Measurements from ENCODE around the gene PLPPR1.
A peak's percentile ranks its signal among the peaks of the same experiment; 100 is the strongest.

The PLPPR1 gene

GRCh38 chr9:101047848-101048397 lies 19.4 kb downstream of the PLPPR1 start:
- DNase-seq (ENCODE audit: low read depth), result no peak

DNA sequence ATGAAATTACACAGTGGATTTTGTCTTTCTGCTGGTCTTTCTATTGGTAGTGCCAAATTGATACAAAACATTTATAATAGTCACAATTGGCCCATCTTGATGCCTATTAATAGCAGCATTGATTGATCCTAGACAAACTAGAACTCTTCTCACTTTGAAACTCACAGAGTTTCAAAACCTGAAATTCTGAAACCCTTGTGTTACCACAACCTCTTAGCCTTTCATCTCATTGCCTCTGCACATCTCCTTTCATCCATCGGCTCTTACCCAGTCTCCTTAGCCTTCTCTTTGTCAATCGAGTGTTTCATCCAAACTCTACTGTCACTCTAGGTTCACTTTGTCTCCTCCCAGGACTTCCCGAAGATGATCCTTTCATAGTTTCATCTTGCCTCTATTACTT lies 22.1 kb downstream of the PLPPR1 start:
- DNase-seq (ENCODE audit: low read depth), result no peak

DNA sequence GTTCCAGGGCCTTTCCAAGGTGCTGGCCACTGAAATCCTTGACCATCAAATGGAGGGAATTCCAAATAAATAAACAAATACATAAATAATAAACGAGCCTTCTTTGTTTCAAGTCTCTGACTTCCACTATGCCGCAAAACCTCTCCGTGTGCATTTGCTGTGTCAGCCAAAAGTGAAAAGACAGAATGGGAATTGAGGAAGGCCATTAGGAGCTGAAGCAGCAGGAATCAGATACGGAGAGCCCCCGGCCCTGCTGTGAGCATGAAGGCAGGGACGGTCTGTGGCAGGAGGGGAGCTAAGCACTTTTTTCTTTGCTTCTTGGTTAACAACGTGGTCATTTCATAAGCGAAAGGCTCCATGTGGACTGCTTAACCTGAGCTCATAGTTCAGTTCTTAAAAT lies 26.1 kb downstream of the PLPPR1 start:
- DNase-seq (ENCODE audit: low read depth), result no peak

- no peak for DNase-seq (ENCODE audit: low read depth)
Observed at GRCh38 chr9:101055516-101055915, 27.0 kb downstream of the PLPPR1 start.

DNA sequence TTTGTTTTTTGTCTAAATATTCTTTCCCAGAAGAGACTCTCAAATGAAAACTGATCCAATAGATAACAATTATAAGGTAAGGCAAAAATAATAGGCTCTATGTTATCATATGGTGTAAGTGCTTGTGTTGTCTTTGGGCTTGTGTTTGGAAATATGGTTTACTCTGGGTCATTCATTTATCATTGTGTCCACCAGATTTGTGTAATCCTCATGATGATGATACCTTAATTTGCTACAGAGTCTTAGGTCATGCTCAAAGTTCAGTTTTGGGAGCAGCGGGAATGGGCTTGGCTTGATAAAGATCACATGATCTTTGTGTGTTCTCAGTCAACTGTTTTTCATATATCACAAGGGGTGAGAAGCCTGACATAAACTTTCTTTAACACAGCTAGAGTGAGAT lies 34.2 kb downstream of the PLPPR1 start:
- DNase-seq (ENCODE audit: low read depth), result no peak

GRCh38 chr9:101063192-101063591 lies 34.7 kb downstream of the PLPPR1 start:
- DNase-seq (ENCODE audit: low read depth), result no peak

DNA sequence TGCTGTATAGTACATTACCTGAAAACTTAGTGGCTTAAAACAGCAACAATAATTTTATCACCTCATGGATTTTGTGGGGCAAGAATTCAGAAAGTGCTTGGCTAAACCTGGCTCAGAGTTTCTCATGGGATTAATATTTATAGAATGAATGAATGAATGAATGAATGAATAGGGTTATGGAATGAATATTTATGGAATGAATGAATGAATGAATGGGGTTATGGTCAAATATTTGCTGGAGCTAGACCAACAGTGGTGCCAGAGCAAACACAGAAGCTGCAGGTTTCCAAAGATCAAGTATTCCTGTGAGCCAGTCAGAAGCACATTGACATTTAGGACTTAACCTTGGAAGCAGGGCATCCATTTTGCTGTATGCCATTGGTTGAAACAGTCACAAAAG lies 35.7 kb downstream of the PLPPR1 start:
- no peak for DNase-seq (ENCODE audit: low read depth)

GRCh38 chr9:101065930-101066329 lies 37.4 kb downstream of the PLPPR1 start:
- no peak for DNase-seq (ENCODE audit: low read depth)

- no peak for DNase-seq (ENCODE audit: low read depth)
Observed at GRCh38 chr9:101068696-101069095, 40.2 kb downstream of the PLPPR1 start.

DNA sequence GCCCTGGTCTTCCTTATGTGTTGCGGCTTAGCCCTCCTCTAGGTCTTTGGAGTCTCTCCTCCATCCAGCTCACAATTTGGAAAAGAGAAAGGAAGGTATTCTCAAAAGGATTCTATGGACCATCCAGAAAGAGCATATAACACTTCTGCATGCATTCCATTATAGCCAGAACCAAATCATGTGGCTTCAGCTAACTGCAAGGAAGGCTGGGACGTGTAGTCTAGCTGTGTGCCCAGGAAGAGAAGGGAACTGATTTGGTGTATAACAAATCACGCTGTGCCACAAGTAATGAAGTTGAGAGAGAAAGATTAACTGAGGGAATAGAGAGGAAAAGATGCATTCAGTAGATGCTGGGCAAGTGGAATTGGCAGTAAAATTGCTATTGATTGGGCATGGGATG lies 43.7 kb downstream of the PLPPR1 start:
- no peak for DNase-seq (ENCODE audit: low read depth)

GRCh38 chr9:101073122-101073521 lies 44.6 kb downstream of the PLPPR1 start:
- DNase-seq (ENCODE audit: low read depth), result no peak

GRCh38 chr9:101081641-101082040 lies 53.1 kb downstream of the PLPPR1 start:
- no peak for DNase-seq (ENCODE audit: low read depth)

- no peak for DNase-seq (ENCODE audit: low read depth)
Observed at GRCh38 chr9:101083448-101084202, 55.1 kb downstream of the PLPPR1 start.

GRCh38 chr9:101087426-101087825 lies 58.9 kb downstream of the PLPPR1 start:
- no peak for DNase-seq (ENCODE audit: low read depth)

DNA sequence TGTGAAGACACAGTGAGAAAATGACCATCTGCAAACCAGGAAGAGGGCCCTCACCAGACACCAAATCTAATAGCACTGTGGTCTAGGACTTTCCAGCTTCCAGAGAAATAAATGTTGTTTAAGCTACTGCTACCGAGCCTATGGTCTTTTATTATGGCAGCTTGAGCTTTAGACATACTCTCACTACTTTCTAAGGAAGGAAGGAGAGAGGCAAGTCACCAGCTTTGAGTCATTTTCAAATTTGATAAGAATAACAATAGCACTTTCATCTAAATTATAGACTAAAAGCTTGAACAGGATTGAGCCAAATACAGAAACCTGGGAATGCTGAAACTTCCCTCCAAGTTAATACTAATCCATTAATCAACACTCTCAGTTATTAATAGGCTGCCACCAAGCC lies 64.4 kb downstream of the PLPPR1 start:
- no peak for DNase-seq (ENCODE audit: low read depth)

DNA sequence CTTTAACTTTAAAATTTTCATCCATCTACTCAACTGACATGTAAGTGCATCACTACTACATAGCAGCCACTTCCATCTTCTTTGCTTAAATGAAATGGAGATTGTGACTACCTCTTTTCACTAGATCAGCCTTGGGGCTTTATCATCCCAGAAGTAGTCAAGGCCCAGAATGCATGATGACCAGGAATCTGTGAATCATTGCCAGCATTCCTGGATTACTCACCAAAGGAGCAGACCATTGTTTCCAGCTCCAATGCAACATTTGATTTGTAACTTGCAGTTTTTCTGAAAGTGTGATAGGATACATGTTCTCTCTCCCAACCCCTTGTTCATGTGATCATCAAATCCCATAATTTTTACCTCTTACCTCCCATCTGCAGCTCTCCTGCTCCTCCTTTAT lies 65.1 kb downstream of the PLPPR1 start:
- peak; percentile 0 for DNase-seq (ENCODE audit: low read depth)

DNA sequence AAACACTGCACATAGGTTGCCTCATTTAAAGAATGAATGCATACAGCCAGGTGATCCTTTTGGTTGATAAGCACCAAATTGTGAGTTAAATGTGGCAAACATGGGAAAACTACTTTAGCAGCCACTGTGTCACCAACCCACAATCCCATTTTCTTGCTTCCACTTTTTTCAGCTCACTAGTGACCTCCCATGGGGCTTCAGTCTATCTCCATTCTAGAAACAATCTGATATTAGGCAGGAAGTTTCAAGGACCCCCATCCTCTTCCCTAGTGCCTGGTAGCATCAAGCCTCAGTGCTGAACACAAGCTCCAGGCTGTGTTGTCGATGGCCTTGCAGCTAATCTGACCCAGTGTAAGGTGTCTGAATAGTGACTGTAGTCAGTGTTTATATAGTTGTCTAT lies 66.2 kb downstream of the PLPPR1 start:
- DNase-seq (ENCODE audit: low read depth), result no peak

GRCh38 chr9:101097210-101097609 lies 68.7 kb downstream of the PLPPR1 start:
- no peak for DNase-seq (ENCODE audit: low read depth)

GRCh38 chr9:101098392-101098791 lies 69.9 kb downstream of the PLPPR1 start:
- no peak for DNase-seq (ENCODE audit: low read depth)

GRCh38 chr9:101114317-101114716 lies 85.8 kb downstream of the PLPPR1 start:
- DNase-seq (ENCODE audit: low read depth), result no peak

DNA sequence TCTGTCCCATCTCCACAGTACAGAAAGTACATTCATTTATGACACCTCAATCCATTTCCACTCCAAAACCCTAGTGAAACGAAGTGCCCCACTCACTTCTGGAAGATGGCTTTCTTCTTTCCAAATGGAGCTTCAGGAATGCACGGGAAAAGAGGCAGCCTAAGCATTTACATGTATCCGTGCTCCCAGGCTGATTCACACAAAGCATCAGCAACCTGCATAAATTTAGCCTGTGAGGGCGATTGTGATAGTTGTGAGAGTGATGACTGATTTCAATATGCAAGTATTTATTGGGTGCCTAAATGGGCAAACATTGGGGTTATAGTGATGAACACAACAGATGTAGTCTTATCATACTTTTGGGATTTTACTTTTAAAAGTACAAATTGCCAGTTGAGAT lies 86.6 kb downstream of the PLPPR1 start:
- DNase-seq (ENCODE audit: low read depth), result no peak

GRCh38 chr9:101117161-101117560 lies 88.6 kb downstream of the PLPPR1 start:
- DNase-seq (ENCODE audit: low read depth), result no peak

DNA sequence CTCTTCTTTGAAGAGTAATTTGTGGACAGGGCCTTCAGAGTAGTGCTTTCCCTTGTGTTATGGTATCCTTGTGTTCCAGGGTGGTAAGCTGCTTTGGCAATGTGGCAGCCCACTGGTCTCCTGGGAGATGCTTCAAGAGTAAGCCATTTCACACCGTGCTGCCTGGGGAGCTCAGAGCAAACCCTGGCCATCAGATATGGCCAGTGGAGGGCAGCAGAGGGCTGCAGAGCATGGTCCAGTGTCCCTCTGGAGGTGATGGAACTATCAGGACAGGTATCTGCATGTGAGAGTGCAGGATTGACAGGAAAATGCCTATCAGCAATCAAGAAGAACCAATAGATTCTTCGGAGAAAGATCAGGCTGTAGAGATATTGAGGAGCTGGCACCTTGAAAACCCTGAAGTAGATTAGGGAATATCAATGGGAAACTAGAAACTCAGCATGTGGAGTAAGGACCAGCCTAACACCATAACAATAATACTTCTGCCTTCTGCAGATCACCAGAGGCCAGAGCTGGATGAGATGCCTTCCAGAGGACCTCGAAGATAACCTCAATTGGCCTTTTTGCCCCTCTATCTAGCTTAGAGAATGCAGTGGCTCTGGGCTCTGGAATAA lies 90.8 kb downstream of the PLPPR1 start:
- DNase-seq (ENCODE audit: low read depth), result peak; percentile 8

Measured in EH (cell line).